DOHH2 (cell line): ENCODE measurements around the gene ZXDA.
A peak's percentile ranks its signal among the peaks of the same experiment; 100 is the strongest.

Experiments
- H3F3A ChIP-seq: fragments of 200-600 bp; sonication (generic), shearing (Covaris generic); 2 replicates; pipeline ENCODE4 v1.6.0; 2016; ENCODE audit warnings: antibody characterized with exemption, mild to moderate bottlenecking; ENCODE audit not compliant: control insufficient read depth, insufficient read depth
- H3K27ac ChIP-seq: fragments of 200-600 bp; sonication (generic); 2 replicates; pipeline ENCODE4 v1.5.1; 2014; ENCODE audit warnings: low read depth, mild to moderate bottlenecking, low read length, moderate library complexity
- H3K27me3 ChIP-seq: fragments of 200-600 bp; sonication (generic); 2 replicates; pipeline ENCODE4 v1.6.1; 2014; ENCODE audit warnings: mild to moderate bottlenecking, low read length, mixed read lengths; ENCODE audit not compliant: control insufficient read depth
- H3K36me3 ChIP-seq: fragments of 200-600 bp; sonication (generic); 2 replicates; pipeline ENCODE4 v1.6.1; 2014; ENCODE audit warnings: mild to moderate bottlenecking, low read length, moderate library complexity, mixed read lengths; ENCODE audit not compliant: control insufficient read depth
- H3K4me1 ChIP-seq: fragments of 200-600 bp; sonication (generic); 2 replicates; pipeline ENCODE4 v1.6.1; 2014; ENCODE audit warnings: mild to moderate bottlenecking, low read length, mixed read lengths; ENCODE audit not compliant: control insufficient read depth
- H3K4me2 ChIP-seq: fragments of 200-600 bp; sonication (generic); 2 replicates; pipeline ENCODE4 v1.6.0; 2014; ENCODE audit warnings: mild to moderate bottlenecking, low read length, moderate library complexity
- H3K4me3 ChIP-seq: fragments of 200-600 bp; sonication (generic); 2 replicates; pipeline ENCODE4 v1.5.1; 2014; ENCODE audit warnings: mild to moderate bottlenecking, low read length, mixed read lengths
- H3K79me2 ChIP-seq: fragments of 200-600 bp; sonication (generic); 2 replicates; pipeline ENCODE4 v1.6.1; 2014; ENCODE audit warnings: mild to moderate bottlenecking, low read length, mixed read lengths; ENCODE audit not compliant: control insufficient read depth
- H3K9me2 ChIP-seq: fragments of 200-600 bp; sonication (generic); replicated peaks from 2 replicates; pipeline ENCODE4 v1.6.1; 2014; ENCODE audit warnings: mild to moderate bottlenecking, low read length, mixed read lengths; ENCODE audit not compliant: control insufficient read depth
- H3K9me3 ChIP-seq: fragments of 200-600 bp; sonication (generic); 2 replicates; pipeline ENCODE4 v1.6.1; 2014; ENCODE audit warnings: antibody characterized with exemption, low read length, mixed read lengths; ENCODE audit not compliant: control insufficient read depth, insufficient read depth
- H4K20me1 ChIP-seq: fragments of 200-600 bp; sonication (generic); 2 replicates; pipeline ENCODE4 v1.6.0; 2014; ENCODE audit warnings: low read depth, mild to moderate bottlenecking, antibody characterized with exemption, low read length, moderate library complexity; ENCODE audit not compliant: control insufficient read depth, insufficient read depth
- CTCF ChIP-seq: fragments of 200-600 bp; sonication (generic); IDR thresholded peaks from one replicate; pipeline ENCODE4 v1.5.1; 2014; ENCODE audit warnings: antibody characterized with exemption, mild to moderate bottlenecking, low read depth, low read length; ENCODE audit not compliant: poor library complexity, severe bottlenecking
- EZH2phosphoT487 ChIP-seq: fragments of 200-600 bp; sonication (generic); IDR thresholded peaks from 2 replicates; pipeline ENCODE4 v1.6.1; 2017; ENCODE audit warnings: borderline replicate concordance, mild to moderate bottlenecking, antibody characterized with exemption, low read length, moderate library complexity, mixed read lengths

ZXDA gene

GRCh38 chrX:57906790-57907189, 3.5 kb downstream of the ZXDA start:
- H3F3A ChIP-seq: no peaks in the 10 kb centered on the region
- H4K20me1 ChIP-seq: no peaks in the 10 kb centered on the region
- peaks cover 17% of the 10 kb centered on the region for H3K4me1 ChIP-seq
- no peaks in the 10 kb centered on the region for H3K36me3 ChIP-seq
- H3K4me3 ChIP-seq: no peak overlapping the region; the same call in 1 of the 2 replicates
- H3K27me3 ChIP-seq: no peaks in the 10 kb centered on the region
- peak overlapping the region; percentile 32 for H3K4me2 ChIP-seq
- H3K27ac ChIP-seq: no peak overlapping the region
- H3K79me2 ChIP-seq: peaks cover 6% of the 10 kb centered on the region
- no peak for TF ChIP-seq EZH2phosphoT487
- no peaks in the 10 kb centered on the region for H3K9me3 ChIP-seq
- no peaks in the 10 kb centered on the region for H3K9me2 ChIP-seq

- Histone ChIP-seq H4K20me1 (no peaks in the 10 kb centered on the region), H3K9me2 (no peaks in the 10 kb centered on the region), H3K4me1 (peaks cover 11% of the 10 kb centered on the region), H3K4me3 (no peak overlapping the region), H3K9me3 (no peaks in the 10 kb centered on the region), H3F3A (no peaks in the 10 kb centered on the region), H3K27ac (no peak overlapping the region), H3K27me3 (no peaks in the 10 kb centered on the region), H3K4me2 (no peak overlapping the region), H3K36me3 (no peaks in the 10 kb centered on the region), H3K79me2 (peaks cover 6% of the 10 kb centered on the region)
- TF ChIP-seq CTCF (no peak), EZH2phosphoT487 (no peak)
Observed at GRCh38 chrX:57905141-57905540, 5.1 kb downstream of the ZXDA start.

DNA sequence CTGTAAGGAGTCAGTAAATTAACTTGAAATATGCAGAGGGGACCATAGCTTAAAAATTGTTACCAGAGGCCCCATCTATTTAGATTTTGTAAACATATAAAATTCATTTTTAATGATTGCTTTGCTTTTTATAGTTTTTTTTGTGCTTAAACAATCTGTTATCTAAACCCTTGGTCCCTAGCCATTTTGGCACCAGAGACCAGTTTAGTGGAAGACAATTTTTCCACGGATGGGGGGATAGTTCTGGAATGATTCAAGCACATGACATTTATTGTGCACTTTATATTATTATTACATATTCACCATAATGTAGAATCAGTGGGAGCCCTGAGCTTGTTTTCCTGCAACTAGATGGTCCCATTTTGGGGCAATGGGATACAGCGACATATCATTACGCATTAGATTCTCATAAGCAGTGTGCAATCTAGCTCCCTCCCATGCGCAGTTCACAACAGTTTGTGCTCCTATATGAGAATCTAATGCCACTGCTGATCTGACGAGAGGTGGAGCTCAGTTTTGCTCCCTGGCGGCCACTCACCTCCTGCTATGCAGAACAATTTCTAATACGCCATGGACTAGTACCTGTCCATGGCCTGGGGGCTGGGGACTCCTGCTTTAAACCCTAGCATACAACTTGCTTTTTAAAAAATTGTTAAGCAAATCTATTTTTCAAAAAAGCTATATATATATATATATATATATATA, 5.9 kb downstream of the ZXDA start:
- Histone ChIP-seq H3F3A (no peaks in the 10 kb centered on the region), H3K9me2 (no peaks in the 10 kb centered on the region), H3K27ac (no peak overlapping the region), H3K27me3 (no peaks in the 10 kb centered on the region), H3K9me3 (no peaks in the 10 kb centered on the region), H3K4me1 (peaks cover 11% of the 10 kb centered on the region), H3K4me2 (no peak overlapping the region), H3K79me2 (peaks cover 6% of the 10 kb centered on the region), H3K4me3 (no peak overlapping the region), H4K20me1 (no peaks in the 10 kb centered on the region), H3K36me3 (no peaks in the 10 kb centered on the region)
- TF ChIP-seq CTCF (no peak), EZH2phosphoT487 (no peak)

- Histone ChIP-seq H3K4me3 (no peak overlapping the region), H3K4me2 (no peak overlapping the region), H3K27me3 (no peaks in the 10 kb centered on the region), H3K4me1 (peaks cover 11% of the 10 kb centered on the region), H3K9me3 (no peaks in the 10 kb centered on the region), H3K9me2 (no peaks in the 10 kb centered on the region), H3F3A (no peaks in the 10 kb centered on the region), H3K27ac (no peak overlapping the region), H3K79me2 (peaks cover 6% of the 10 kb centered on the region), H4K20me1 (no peaks in the 10 kb centered on the region), H3K36me3 (no peaks in the 10 kb centered on the region)
- TF ChIP-seq CTCF: no peak
- TF ChIP-seq EZH2phosphoT487: no peak
Observed at GRCh38 chrX:57902633-57903032, 7.6 kb downstream of the ZXDA start.
